ENCODE data around the gene HIPK1.

Gene HIPK1

DNA sequence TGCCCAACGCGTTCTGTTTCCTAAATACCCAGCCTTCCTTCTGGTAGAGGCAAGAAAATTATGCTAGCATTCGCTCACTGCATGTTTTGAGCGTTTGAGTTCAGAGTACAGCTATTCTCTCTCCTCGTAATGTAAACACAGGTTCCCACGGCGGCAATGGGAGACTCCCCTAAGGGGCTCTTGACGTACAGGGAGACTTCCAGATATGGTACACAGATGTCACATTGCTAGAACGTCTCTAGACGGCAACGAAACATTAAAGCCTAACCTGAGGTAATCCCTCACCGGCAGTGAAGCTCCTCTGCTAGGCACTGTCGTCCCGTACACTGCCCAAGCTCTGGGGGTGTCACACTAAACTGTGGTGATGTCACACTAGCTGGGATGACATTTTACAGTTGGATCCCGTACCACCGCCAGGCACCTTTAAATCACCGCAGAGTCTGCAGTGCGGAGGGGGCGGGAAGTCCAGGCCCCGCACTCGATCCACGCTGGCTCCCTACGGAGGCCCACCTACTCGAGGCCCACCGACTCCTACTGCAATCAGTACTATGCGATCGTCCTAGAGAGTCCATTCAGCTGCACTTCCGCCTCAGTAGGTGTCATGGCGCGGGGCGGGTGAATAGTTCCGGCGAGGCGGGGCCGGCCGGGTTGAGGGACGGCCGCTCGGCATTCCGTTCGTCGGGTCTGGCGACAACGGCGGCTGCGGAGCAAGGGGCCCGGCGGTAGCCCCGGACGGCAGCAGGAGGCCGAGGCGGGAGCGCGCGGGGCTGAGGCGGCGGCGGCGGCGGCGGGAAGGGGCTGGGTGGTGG is at the start of gene HIPK1:
Gene HIPK1 (plus strand): TSS at position 384 of the 809 bp plus-strand sequence.
- peak; percentile 94 for DNase-seq

DNA sequence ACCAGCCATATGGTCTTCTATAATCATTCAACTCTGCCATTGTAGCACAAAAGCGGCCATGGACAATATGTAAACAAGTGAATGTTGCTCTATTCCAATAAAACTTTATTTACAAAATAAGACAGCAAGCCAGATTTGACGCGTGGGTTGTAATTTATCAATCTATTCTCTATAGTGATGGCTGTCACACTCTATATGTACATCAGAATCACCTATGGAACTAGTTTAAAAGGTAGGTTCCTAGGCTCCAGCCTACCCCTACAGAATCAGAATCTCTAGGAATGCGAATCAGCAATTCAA is 49.4 kb upstream of the HIPK1 start:
- DNase-seq = no peak

DNA sequence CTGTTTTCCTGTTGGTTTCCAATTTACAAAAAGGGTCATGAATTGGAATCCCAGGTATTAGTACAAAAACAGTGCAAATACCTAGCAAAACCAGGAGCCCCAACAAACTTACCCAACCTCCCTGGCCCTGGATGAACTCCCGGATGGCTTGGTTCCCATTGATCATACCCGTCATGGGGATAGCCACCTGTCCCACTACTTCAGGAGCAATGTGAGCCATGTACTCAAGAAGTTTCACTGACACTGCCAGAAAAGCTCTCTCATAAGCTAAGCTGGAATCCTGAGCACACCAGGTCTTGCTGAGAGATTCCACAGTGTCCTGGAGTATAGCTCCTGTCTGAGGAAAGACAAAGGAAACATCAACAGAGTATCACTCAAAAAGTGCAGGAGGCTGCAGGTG is 47.5 kb upstream of the HIPK1 start:
- no peak for DNase-seq

DNA sequence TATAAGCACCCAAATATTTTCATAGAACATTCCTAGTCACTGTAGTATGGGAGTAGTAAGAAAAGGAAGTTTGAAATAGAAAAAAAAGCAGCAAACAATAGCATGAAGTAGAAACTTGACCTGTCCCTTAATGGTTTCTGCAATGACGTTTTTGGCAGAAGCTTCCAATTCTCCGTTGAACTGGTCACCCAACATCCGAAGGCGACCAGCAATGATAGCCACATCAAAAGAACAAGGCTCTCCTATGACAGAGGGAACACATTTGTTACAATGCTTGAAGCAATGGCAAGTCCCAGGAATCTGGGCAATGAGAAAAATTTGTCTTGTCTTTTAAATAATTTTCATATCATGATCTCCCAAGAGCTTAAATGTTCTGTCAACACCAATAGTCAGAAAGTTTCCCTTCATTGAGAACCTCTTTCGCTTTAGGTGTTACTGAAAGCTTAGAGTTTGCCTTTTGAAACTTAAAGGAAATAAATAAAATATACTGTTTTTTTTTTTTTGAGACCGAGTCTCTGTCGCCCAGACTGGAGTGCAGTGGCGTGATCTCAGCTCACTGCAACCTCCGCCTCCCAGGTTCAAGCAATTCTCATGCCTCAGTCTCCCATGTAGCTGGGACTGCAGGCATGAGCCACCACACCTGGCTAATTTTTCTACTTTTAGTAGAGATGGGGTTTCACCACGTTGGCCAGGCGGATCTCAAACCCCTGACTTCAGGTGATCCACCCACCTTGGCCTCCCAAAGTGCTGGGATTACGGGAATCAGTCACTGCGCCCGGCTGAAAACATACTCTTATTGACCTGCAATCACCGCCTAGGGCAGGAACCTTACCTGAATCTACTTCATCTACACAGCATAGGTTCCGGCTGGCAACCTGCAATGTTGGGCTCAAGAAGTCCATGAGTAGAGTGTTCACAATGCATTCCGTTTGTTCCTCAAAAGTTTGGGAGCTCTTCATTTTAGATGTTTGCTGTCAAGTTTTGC is 42.4 kb upstream of the HIPK1 start:
- DNase-seq = no peak

DNA sequence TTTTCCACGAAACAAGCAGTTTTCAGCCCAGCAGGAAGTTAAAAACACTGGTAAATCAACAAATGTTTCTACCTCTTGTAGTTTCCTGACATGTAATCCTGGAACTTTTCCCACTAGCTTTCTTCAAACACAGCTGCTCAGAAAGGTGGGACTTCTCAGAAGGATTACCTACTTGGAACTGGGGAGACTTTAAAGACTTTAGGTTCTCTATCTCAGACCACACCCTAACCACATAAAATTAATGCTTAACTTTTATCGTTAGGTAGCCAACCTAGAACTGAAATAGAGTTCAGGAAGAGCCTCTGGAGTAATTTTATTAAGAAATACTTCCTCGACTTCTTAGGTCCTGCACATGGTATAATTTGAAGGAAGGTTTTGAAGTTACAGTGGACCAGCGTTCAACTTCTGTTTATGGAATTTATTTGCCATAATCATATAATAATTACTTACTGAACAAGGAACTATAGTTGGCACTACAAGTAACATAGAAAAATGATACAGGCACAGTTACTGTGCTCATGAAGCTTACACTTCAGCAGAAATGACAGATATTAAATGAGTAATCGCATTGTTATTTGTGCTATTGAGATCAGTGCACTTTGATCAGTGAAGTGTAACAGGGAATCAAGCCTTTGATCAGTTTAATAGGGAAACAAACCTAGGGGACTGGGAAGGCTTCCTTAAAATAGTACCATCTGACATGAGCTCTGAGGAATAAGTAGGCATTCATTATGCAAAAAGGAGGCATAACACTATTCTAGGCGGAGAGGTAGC is 41.5 kb upstream of the HIPK1 start, which contains the start of gene BCL2L15:
Gene BCL2L15 (minus strand): TSS at position 180 of the 774 bp plus-strand sequence. CDS start 206 bp downstream, outside the sequence.
- DNase-seq = no peak

DNA sequence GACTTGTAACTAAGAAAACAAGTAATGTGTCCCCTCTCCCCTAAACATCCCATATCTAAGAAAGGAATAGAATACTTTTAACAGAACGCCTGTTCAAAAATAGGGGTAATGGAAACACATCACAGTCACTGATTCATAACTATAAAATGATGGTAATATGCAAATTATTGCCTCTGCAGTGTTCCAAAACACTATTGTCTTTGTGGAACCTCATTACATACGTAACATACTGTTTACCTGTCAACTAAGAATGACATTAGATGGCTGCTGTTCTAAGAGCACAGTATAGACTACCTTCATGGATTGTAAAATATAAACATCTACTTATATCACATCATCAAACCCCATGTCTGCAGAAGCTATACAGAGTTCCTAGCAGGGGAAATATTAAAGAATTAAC is 38.3 kb upstream of the HIPK1 start:
- no peak for DNase-seq

DNA sequence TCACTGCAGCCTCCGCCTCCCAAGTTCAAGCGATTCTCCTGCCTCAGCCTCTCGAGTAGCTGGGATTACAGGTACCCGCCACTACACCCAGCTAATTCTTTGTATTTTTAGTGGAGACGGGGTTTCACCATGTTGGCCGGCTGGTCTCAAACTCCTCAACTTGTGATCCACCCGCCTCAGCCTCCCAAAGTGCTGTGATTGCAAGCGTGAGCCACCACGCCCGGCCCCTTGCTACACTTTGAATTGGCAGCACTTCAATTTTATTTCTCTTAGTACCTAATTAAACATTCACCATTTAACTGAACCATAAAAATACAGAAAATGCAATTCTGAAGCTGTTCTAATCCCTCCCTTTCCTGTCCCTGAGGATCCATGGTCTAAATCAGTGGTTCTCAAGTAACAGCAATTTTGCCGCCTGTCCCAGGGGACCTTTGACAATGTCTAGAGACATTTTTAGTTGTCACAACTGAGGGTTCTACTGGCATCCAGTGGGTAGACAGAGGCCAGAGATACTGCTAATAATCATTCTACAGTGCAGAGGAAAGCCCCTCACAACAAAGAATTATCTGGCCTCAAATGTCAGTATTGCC is 37.4 kb upstream of the HIPK1 start:
- no peak for DNase-seq

DNA sequence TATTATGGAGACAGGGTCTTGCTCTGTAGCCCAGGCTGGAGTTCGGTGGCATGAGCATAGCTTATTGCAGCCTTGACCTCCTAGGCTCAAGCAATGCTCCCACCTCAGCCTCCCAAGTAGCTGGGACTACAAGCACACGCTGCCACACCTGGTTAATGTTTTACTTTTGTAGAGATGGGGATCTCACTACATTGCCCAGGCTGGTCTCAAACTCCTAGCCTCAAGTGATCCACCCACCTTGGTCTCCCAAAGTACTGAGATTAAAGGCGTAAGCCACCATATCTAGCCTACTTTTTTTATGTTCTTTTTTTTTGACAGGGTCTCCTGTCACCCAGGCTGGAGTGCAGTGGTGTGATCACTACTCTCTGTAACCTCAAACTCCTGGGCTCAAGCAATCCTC is 35.9 kb upstream of the HIPK1 start:
- DNase-seq = no peak

DNA sequence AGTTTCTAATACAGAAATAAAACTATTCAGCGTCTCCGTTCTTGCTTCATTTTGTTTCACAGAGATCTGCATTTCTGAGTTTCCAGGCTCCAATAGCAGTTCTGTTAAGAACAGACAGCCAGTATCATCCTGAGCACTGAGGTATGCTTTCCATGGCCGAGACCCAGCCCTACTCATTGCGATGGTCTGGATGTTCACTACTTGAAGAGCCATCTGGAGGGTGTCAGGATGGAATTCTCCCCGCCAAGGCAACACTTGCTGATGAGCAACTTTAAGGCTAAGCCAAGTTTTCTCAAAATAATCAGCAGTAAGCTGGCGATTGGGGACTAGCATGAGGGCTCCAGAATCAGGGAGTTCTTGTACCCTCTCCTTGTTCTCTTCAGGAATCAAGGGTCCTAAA is 34.0 kb upstream of the HIPK1 start:
- DNase-seq = no peak

DNA sequence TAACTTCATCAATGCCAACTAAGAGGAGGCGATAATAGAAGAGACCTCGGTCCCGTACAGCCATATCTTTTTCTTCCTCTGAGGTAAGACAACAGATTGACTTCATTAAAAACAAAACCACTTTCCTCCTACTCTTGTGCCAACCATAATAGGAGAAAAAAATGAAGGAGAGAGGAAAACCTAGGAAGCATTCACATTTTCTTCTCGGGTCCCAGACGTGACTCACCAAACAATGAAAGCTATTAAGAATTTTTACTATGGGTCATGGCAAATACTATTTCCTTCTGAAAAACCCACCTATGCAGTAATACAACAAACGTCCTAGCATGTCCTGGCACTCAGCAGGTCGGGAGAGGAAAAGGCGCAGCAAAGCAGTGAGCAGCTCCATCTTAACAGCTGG is 33.2 kb upstream of the HIPK1 start:
- DNase-seq = no peak

DNA sequence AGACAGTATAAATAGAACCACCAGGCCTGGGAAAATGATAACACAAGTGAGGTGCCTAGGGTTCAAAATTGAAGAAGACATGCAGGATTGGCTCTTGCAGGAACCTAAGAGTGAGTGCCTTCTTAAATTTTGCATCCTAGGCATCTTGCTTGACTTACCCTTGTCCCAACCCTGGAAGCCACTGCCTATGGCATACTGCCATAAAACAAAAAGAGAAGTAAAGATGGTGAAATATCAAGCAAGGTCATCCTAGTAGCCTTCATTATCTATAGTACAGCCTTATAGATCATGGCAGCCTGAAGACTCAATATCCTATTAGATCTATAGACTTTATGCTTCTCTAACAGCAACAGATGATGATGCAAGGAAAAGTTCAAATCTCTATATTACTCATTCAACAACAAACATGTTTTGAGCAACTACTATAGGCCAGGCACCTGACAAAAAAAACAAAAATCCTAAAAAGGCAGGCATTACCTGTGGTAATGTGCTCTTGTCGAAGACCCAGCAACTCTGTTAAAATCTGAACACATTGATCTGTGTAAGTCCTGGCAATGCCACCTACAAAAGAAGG is 30.8 kb upstream of the HIPK1 start:
- no peak for DNase-seq

DNA sequence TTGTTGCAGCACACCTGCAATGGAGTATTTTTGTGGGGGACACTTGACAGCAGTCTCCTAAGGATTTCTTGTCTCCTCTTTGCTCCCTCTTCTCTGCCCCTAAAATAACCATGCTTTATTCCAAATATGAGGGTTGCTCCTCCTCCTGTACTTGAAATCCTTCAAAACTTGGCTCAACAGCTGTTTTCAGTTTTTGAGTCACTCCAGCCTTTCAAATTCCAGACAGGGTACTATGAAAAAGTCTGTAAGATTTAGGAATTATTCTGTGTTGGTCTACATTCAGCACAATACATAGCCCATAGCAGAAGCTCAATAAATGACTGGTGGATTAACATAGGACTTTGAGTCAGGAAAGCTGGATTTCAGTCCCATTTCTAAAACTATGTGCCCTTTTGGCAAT is 30.0 kb upstream of the HIPK1 start:
- no peak for DNase-seq

DNA sequence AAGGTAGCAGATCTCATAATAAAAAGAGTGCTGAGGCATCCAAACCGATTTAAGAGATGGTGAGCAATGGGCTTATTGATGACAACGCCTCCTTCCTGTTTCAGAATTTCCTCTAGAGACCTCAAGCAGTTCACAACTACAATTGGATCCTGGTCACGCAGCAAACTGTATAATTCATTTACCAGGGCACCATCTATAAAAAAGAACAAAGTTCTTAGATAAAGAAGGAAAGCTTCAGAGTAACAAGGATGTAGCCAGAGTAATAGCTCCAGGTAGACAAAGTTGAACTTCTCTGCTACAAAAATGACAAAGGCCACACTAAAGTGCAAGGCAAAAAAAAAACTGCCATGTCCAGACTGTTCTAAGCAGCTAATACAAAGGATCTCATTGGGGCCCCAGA is 27.9 kb upstream of the HIPK1 start:
- no peak for DNase-seq

DNA sequence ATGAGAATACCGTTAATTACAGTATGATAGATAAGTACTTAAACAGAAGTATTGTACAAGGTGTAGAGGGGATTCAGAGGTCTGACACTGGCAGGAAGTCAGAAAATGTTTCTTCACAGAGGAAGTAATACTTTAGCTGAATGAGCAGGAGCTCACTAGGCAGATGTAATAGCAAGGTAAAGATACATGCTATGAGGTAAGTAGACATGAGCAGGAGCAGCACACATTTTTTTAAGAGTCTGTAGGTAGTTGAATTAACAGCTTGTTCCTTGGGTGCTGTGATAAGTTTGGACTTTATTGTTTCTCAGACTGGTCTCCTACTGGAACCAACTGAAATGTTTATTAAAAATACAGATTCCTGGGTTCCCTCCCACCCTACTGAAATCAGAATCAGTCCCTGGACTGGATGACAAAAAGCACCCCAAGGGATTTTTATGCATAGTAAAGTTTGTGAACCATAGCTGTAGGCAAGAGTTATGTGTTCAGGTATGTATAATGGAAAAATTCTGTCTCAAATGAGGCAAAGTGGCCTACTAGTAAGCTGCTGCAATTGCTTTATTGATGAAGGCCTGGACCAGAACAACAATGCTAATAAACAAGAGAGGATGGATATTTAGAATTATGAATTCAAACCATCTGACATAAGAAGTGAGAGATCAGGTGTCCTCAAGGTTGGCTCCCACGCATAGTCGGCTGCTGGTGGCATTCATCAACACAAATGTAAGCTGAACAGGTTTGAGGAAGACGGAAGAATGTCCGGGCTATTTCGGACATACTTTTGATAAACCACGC is 25.4 kb upstream of the HIPK1 start:
- peak; percentile 14 for DNase-seq

DNA sequence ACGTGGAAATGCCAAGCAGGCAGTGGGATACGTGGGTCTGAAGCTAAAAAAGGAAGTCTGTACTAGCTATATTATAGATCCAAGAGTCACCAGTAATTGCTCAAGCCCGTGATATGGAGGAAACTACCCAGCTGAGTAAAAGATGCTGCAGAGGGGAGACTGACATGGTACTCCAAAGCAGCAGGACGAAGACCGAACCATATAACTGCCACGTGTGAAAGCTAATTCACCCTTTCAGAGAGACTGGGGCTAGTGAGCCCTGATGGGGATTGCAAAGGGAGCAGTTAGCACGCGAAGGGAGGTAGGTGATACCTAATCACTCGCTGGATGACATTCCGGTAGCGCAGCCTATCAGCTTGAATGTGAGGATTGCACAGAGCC is 24.8 kb upstream of the HIPK1 start:
- no peak for DNase-seq

DNA sequence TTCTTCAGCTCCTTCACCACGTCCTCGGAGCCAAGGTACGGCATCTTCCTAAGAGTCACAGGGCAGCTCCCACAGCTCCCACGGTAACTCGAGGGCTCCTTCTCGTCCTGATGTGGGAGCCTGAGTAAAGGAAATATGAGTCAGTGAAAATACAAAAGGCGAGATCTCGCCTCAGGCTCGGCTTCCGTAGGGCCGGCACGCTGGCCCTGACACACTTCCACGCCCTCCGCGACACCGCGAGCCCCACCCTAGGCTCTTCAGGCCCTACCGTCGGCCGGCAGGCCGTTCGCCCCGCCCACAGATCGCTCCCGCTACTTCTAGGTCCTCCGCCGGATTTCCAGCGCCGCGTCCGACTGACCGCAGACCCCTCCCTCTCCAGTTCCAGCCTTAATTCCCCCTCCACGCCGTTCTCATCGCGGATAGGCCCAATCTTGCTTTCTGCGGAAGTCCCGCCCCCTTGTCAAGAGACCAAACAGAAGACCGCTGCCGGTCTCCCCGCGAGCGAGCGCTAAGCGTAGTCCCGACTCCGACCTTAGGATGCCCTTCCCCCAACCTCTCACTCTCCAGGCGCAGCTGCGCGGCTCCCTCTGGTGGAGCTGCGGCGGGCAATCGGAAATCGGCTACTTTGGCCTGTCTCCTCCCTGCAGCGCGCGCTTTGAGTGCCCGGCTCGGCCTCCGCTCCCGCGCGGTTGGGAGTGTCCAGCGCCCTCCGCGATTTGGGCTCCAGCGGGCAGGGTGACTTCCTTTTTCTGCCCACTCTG is 24.3 kb upstream of the HIPK1 start, which contains the start of the genes AP4B1 and DCLRE1B:
Gene AP4B1 (minus strand): TSS at position 126 of the 761 bp plus-strand sequence. CDS start 82 bp downstream, at position 44.
Gene DCLRE1B (plus strand): TSS at position 653 of the 761 bp plus-strand sequence. CDS start 261 bp downstream, outside the sequence.
- peak; percentile 97 for DNase-seq

DNA sequence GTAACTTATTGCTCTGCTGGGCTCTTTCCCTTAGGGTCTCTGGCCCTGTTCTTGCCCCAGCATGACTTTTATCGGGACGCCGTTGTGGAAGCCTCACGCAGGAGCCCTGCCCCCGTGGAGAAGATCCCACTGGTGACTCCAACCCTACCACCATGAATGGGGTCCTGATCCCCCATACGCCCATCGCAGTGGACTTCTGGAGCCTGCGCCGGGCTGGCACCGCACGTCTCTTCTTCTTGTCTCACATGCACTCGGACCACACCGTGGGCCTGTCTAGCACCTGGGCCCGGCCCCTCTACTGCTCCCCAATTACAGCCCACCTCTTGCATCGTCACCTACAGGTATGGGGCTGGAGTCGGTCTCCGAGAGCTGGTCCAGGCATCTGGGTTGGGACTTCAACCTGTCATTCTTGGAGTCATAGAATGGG is 23.7 kb upstream of the HIPK1 start:
- DNase-seq = no peak

DNA sequence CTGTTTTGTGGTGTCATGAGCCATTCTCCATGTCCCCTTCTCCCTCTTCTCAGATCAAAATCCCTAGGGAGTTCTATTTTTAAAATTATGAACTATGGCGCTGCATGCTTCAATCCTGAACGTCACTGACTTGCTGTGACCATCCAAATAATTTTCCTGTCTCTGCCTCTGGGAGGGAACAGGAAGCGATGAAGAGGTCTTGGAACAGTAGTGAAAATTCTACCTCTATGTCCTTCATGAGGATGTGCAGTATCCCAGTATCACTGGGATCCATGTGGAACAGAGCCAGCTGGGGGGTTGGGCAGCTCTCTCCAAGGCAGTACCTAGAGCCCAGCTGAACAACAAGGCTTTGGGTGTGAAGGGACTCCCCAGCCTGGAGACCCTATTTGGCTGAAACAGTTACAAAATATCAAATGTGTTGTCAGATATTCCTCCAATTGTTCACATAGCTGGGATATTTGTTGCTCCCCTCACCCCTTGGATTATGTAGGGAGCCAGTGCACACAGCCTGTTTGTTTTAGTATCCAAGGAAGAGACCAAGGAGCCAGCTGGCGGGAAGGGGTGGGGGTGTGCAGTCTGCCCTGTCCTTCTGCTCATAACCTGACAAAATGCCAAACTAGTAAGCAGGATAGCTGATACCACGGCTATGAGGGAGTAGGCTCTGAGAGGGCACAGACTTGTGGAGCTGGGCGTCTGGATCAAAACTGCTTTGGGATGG is 16.4 kb upstream of the HIPK1 start:
- no peak for DNase-seq

DNA sequence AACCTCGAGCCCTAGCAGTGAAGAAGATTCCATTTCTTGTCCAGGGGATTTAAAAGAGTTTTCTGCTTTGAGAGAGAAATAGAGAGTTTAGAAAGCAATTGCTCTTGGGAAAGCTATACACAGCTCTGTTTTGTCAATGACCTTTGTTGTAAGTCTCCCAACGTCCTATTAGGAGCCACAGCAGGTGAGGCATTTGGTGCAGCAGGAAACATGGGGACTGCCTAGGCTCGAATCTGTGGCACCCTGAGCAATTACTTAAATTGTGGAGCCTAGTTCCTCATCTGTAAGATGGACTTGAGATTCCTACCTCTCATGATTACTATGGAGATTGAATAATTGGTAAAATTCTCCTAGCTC is 15.8 kb upstream of the HIPK1 start:
- no peak for DNase-seq
